Activated CD4-positive, alpha-beta T cell treated with anti-CD3 and anti-CD28 coated beads, Interleukin-2, Interleukin-4, amounts not matched to agents 100 ng/mL and 50 ng/mL, durations not matched to agents 16 hours and 8 hours (primary cell): Measurements from ENCODE around the gene MLH3.

Experiments used
- DNase-seq: peaks from one replicate; pipeline ENCODE4 v3.0.0-alpha.2; 2020; ENCODE audit warnings: low spot score

Gene MLH3

DNA sequence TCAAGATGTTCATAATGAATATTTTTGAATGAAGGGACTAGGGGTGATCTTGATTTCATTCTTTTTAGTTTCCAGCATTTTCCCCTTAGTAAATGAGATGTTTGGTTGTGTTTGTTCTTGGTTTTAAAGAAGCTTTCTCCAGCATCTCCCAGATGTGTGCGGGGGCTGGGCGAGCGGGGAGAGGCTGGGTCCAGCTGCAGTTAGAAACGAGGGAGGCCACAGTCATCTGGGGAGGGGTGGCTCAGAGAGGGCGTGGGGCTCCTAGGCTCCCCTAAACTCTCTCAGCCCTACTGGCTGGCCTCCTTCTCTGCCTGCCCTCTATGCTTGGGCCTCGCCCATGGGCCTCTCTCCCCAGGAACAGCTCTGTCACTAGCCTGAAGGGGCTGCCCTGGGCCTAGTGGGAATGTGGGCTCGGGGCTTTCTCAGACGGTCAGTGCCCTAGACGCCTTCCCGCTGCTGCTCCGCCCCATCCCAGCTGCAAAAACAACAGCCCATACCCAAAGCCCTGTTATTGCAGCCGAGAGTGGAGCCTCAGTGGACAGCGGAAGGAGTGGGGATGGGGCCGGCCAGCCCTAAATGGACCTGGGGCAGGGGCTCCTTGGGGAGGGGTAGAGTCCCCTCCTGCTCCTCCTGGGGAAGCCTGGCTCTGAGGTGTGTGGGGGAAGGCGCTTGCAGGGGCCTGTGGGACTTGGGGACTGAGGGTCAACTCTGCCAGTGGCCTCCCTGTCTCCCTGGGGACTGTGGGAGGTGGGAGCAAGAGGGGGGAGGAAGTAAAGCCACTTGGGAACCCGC is 66.8 kb downstream of the MLH3 start:
- no peak for DNase-seq

DNA sequence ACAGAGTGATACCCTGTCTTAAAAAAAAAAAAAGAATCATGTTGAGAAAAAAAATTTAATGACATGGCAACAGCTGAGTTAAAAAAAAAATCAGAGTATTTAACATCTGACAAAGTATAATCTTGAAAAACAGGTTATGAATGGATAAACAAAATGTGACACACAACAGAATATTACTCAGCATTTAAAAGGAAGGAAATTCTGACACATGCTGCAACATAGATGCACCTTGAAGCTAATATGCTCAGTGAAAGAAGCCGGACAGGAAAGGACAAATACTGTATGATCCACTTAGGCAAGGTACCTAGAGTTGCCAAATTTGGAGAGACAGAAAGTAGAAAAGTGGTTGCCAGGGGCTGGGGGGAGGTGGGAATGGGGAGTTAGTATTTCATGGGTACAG is 67.9 kb downstream of the MLH3 start:
- no peak for DNase-seq

- DNase-seq, result no peak
Observed at GRCh38 chr14:74982661-74983060, 68.6 kb downstream of the MLH3 start.

DNA sequence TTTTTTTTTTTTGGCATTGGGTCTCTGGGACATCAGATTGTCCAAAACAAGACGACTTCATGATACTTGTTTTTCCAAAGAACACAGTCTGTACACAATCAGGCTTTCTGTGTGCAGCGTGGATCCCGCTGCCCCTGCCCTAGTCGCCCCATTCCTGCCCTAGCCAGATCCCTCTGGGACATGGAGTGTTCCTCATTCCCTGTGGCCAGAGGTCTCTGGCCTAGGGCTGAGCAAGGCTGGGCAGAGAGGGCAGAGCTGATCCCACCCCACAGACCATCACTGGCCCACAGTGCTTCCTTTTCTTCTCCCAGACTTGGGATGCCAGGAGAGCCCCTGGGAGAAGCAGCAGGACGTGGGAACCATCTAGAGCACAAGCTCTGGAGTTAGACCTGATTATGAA is 69.4 kb downstream of the MLH3 start:
- no peak for DNase-seq

GRCh38 chr14:74981462-74981782 is 69.8 kb downstream of the MLH3 start:
- DNase-seq, result no peak

- DNase-seq, result no peak
Observed at GRCh38 chr14:74980731-74981461, 70.4 kb downstream of the MLH3 start.

- no peak for DNase-seq
Observed at GRCh38 chr14:74980398-74980730, 70.9 kb downstream of the MLH3 start.

GRCh38 chr14:74979442-74980397 is 71.5 kb downstream of the MLH3 start:
- no peak for DNase-seq

DNA sequence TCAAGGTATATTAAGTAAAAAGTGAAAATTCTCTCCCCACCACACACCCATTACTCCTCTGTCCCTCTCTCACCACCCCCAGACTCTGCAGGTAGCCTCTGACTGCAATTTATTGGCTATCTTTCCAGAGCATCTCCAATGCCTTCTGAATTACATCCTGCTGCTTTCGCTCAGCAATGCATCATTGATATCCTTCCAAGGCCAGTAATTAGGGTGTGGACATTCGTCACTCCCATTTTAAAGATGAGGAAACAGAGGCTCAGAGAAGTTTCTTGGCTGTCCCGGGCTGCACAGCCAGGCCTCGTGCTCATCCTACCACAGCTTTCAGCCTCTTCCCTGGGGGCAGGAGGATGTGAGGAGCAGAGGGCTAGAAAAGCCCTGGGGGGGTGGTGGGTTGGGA is 72.2 kb downstream of the MLH3 start:
- no peak for DNase-seq

DNA sequence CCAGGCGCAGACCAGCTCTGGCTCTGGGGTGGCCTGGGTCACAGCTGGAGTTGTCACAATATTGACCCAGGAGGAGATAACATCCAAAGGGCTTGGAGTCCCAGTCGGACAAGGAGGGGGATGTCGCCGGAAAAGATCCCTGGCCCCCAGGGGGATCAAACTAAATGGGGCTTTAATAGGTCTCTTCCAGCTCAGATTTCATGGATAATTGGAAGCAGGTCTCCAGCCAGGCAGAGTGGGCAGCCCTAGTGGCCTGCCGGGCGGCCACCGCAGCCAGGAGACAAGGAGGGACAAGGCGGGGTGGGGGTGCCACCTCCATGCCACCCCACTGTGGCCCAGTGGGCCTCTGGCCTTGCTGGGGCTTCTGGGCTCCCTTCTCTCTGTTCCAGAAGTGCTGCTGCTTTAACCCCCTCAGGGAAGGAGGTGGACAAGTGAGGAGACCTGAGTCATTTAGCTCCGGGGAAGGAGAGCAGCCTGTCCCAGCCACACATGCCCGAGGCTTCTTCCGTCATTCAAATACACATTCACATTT is 72.8 kb downstream of the MLH3 start:
- DNase-seq, result no peak

- DNase-seq, result no peak
Observed at GRCh38 chr14:74977901-74978385, 73.3 kb downstream of the MLH3 start.

- no peak for DNase-seq
Observed at GRCh38 chr14:74977164-74977900, 73.9 kb downstream of the MLH3 start.

- DNase-seq, result no peak
Observed at GRCh38 chr14:74976264-74977113, 74.8 kb downstream of the MLH3 start.

DNA sequence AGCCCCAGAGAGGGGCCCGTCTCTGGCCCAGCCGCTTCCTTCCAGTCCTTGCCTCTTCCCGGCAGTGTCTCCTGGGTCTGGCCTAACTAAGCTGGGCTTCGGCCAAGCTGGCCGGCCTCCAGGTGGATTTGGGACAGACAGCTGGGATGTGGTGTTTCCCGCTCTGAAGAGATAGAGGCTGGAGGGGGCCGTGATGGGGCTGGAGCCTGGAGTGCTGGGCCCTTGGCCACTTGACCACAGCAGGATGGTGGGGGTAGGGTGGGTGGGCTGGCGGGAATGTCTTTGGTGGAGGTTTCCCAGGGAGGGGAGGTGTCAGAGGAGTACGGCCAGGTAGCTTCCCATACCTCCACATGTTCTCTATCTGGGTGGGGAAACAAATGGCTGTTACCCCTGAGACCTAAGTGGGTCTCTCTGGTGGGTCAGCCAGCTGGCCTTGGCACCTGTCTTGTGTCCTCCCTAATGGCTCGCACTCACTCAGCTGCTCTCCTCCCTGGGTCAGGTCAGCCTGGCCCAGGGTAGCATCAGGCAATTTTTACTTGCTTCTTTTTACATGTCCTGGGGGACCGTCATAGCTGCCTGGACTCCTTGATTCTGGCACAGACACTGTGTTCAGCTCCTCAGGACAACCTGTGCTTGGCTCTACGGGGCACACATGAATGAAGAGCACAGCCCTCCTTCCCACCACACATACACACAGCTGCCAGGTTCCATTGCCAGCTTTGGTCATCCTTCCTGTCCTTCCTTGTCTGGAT is 76.0 kb downstream of the MLH3 start:
- no peak for DNase-seq

- DNase-seq, result no peak
Observed at GRCh38 chr14:74974364-74975058, 76.8 kb downstream of the MLH3 start.

GRCh38 chr14:74973905-74974363 is 77.3 kb downstream of the MLH3 start:
- DNase-seq, result no peak

DNA sequence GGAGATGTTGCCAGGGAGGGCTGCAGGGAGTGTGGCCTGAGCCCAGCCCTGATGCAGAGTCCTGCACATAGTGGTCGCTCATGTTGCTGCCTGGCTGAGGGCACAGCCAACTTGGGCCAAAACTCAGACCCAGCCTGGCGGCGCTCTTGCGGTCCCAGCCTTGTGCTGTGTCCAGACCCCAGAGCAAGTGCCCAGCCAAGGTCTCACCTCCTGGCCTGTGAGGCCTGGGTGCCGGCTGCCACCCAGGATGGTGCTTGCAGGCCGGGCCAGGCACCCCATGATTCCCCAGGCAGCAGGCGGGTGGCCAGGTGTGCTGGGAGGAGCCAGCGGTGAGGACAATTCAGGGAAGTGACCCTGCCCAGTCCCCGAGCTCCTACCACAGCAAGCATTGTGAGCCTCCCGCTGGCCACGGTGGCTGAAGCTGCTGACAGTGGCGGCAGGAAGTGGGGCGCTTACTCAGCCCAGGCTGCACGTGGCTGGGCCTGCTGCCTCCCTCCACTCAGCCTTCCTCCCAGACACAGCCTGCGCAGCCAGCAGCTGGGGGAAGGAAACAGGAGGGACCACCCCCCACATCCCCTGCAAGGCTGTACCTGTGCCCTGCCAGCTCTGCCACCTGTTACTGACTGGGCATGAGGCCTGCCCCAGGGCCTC is 78.1 kb downstream of the MLH3 start:
- DNase-seq, result peak; percentile 19

DNA sequence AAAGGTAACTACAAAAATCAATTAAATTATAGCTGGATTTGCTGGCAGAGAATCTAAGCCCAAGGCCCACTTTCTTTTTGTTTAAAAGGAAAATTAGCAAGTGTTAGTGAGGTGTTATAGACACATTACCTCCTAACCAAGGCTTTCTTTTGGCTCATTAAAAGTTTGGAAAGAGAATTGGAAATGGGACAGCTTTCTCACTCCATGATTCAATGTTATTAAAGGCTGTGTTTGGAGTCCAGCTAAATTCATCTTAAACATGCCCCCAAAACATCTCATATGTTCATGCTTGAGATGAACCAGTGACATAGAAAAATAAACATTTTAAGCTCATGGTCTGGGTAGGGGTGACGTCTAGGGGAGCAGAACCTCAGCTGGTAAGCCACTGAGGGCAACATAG is 82.5 kb downstream of the MLH3 start:
- DNase-seq, result no peak
